Esophagus squamous epithelium (tissue), 4 donors: ENCODE data around the gene ARFGEF3.
"Not testable (repeated sequence)": the region's sequence is repeated elsewhere in the genome, so short reads cannot be mapped to it uniquely, and the experiment has no call there.

Source experiments
- CTCF ChIP-seq, 6 experiments: fragments of 450-650 bp in 4 of 6; fragments of 200-600 bp in 2 of 6; sonication (generic) in 2 of 6; IDR thresholded peaks; one replicate each; pipeline ENCODE4 v1.5.1; 2016 to 2019; ENCODE audit warnings: antibody characterized with exemption in 6 of 6, mild to moderate bottlenecking in 4 of 6, moderate library complexity in 4 of 6
- POLR2A ChIP-seq, 4 donors: fragments of 450-650 bp; IDR thresholded peaks; one replicate each; pipeline ENCODE4 v1.6.1; 2017; ENCODE audit warnings: antibody characterized with exemption in 4 of 4, mild to moderate bottlenecking in 4 of 4, moderate library complexity in 3 of 4

GRCh38 chr6:138368684-138369083 is 206.9 kb downstream of the ARFGEF3 start:
- not testable (repeated sequence) for TF ChIP-seq POLR2A, CTCF (IDR thresholded peaks at IDR 0.05)
